ENCODE measurements around the gene DPRX. TPM values are rescaled to one million over a fixed set of nuclear protein-coding genes. Genes with fewer than 3 reads are reported as not detected.

DPRX gene
- total and polyA plus RNA-seq, 2 of the 13 experiments (the other 11 are each of a cell fraction or from before 2014, with no cell fraction given), result not detected

GRCh38 chr19:53657330-53657729, 25.5 kb downstream of the DPRX start (continued):
- no peak for TF ChIP-seq ZNF280B (CRISPR knock-in tag; IDR thresholded peaks at IDR 0.05; ENCODE audit: borderline replicate concordance)
- TF ChIP-seq ESRRA (CRISPR knock-in tag; IDR thresholded peaks at IDR 0.05; ENCODE audit: low read depth), result peak; percentile 57; the same call in 1 of the 2 replicates
- TF ChIP-seq, protein P1, sequence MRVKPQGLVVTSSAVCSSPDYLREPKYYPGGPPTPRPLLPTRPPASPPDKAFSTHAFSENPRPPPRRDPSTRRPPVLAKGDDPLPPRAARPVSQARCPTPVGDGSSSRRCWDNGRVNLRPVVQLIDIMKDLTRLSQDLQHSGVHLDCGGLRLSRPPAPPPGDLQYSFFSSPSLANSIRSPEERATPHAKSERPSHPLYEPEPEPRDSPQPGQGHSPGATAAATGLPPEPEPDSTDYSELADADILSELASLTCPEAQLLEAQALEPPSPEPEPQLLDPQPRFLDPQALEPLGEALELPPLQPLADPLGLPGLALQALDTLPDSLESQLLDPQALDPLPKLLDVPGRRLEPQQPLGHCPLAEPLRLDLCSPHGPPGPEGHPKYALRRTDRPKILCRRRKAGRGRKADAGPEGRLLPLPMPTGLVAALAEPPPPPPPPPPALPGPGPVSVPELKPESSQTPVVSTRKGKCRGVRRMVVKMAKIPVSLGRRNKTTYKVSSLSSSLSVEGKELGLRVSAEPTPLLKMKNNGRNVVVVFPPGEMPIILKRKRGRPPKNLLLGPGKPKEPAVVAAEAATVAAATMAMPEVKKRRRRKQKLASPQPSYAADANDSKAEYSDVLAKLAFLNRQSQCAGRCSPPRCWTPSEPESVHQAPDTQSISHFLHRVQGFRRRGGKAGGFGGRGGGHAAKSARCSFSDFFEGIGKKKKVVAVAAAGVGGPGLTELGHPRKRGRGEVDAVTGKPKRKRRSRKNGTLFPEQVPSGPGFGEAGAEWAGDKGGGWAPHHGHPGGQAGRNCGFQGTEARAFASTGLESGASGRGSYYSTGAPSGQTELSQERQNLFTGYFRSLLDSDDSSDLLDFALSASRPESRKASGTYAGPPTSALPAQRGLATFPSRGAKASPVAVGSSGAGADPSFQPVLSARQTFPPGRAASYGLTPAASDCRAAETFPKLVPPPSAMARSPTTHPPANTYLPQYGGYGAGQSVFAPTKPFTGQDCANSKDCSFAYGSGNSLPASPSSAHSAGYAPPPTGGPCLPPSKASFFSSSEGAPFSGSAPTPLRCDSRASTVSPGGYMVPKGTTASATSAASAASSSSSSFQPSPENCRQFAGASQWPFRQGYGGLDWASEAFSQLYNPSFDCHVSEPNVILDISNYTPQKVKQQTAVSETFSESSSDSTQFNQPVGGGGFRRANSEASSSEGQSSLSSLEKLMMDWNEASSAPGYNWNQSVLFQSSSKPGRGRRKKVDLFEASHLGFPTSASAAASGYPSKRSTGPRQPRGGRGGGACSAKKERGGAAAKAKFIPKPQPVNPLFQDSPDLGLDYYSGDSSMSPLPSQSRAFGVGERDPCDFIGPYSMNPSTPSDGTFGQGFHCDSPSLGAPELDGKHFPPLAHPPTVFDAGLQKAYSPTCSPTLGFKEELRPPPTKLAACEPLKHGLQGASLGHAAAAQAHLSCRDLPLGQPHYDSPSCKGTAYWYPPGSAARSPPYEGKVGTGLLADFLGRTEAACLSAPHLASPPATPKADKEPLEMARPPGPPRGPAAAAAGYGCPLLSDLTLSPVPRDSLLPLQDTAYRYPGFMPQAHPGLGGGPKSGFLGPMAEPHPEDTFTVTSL (CRISPR knock-in tag; IDR thresholded peaks at IDR 0.05; ENCODE audit: borderline replicate concordance), result 0 out of 2 replicates have a peak, but pooled peaks have one; percentile 28
- no peak for TF ChIP-seq ZNF646 (CRISPR knock-in tag; IDR thresholded peaks at IDR 0.05)
- TF ChIP-seq PPARG (CRISPR knock-in tag; conservative IDR thresholded peaks at IDR 0.05), result peak; percentile 77
- TF ChIP-seq TOE1 (CRISPR knock-in tag; IDR thresholded peaks at IDR 0.05), result no peak
- no peak for TF ChIP-seq NFE2L2 (IDR thresholded peaks at IDR 0.05; ENCODE audit: low read length)
- no peak for TF ChIP-seq E2F2 (CRISPR knock-in tag; IDR thresholded peaks at IDR 0.05; ENCODE audit: borderline replicate concordance)
- TF ChIP-seq POLR2AphosphoS5 (IDR thresholded peaks at IDR 0.05; ENCODE audit: low read depth, low read length), result no peak
- no peak for TF ChIP-seq TEAD2 (CRISPR knock-in tag; IDR thresholded peaks at IDR 0.05)
- TF ChIP-seq SALL1 (CRISPR knock-in tag; IDR thresholded peaks at IDR 0.05), result peak; percentile 59; the same call in 1 of the 2 replicates
- no peak for TF ChIP-seq EEA1 (CRISPR knock-in tag; IDR thresholded peaks at IDR 0.05; ENCODE audit: borderline replicate concordance)
- TF ChIP-seq, protein P2, sequence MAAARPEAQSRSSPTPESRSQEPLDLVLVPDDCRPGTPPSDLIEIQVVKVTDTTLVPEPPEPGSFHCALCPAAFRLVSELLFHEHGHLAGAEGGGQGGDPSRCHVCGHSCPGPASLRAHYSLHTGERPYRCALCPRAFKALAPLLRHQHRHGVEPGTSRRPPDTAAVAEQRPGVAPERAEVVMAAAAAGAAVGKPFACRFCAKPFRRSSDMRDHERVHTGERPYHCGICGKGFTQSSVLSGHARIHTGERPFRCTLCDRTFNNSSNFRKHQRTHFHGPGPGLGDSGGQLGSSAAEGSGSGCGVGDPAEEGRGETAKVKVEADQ (CRISPR knock-in tag; IDR thresholded peaks at IDR 0.05; ENCODE audit: borderline replicate concordance), result peak; percentile 53; the same call in 1 of the 2 replicates
- peak; percentile 22; the same call in 1 of the 2 replicates for TF ChIP-seq PHF21A (CRISPR knock-in tag; IDR thresholded peaks at IDR 0.05)
